Activated CD4-positive, CD25-positive, alpha-beta regulatory T cell treated with anti-CD3 and anti-CD28 coated beads, Interleukin-2, amount 50 U/mL, for 72 hours (primary cell): ENCODE measurements around the gene SGPL1.
"Not testable (repeated sequence)": the region's sequence is repeated elsewhere in the genome, so short reads cannot be mapped to it uniquely, and the experiment has no call there.

Experiments
- DNase-seq: peaks from one replicate; pipeline ENCODE4 v3.0.0; 2021

Gene SGPL1

DNA sequence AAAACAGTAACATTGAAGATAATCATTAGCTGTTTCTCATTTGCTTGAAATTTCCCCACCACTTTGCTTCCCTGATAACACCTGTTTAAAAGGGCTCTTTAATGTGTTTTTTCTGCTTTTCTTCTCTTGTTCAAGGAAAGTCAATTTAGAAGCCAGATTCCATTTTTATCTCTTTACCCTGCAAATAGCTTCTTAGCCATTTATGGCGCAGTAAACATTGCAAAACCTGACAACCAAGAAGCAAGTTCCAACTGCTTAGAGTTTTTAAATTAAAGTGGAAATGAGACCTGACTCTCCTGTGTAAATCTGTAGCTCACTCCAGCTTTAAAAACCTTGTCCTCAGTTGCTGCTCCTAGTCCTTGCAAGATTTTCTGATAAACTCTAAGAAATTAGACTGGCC, 30.1 kb downstream of the SGPL1 start:
- DNase-seq, result no peak

DNA sequence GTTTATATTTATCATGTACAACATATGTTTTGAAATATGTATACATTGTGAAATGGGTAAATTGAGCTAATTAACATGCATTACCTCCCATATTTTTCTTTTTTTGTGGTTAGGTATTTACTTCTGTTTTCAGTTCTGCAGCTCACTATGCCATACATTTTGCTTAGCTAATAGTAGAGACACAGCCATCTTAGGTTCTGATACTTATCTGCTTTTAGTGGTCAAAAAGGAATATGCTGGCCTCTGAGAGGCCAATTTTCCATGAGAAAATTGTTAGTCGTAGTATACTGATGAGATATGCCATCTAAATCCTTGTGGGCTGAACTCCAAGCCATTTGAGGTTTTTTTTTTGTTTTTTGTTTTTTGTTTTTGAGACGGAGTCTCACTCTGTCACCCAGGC, 31.0 kb downstream of the SGPL1 start:
- no peak for DNase-seq

DNA sequence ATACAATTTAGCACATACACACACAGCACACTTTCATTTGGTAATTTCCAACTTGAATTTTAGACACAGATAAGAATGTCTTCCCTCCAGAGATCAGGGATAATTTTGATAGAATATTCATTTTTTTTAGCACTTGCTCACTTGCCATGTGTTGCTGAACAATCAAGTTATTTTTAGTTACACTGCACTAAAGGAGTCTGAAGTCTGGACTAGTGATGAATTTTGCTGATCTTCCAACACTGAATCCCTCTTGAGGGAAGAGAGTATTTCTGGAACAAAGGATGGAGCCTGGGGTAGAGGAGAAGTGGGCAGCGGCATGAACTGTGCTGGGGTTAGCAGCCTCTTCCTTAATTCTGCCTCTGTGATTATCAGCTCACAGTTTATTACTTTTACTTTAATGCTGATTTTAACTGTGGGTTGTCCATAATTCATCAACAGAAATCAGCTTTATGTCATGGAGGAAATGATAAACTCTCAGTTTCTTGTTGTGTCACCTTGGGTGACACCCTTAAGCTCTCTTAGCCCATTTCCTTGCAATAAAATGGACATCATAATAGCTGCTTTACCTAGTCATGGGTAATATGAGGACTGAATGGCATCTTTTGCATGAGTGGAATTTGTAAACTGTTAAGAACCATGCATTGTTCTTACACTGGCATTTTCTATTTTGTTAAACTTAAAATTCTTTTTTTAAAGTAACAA, 32.1 kb downstream of the SGPL1 start:
- DNase-seq, result no peak

DNA sequence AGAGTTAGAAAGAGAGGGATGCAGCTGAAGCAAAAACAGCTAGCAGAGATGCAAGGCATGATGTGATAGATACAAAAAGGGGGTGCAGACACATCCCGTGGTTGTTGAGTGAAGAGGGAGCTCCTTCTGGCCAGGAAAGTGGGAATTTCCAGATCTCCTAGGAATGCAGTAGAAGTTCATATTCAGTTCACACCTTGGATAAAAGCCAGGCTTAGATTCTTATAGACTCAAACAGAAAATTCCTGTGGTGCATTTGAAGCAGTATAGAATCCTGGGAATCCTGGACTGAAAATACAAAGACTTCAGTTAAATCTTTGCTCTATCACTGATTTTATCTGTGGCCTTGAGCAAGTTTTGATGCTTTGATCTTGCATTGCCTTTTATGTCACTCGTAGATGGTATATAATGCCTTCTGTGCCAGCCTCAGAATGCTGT, 33.9 kb downstream of the SGPL1 start:
- DNase-seq, result no peak

DNA sequence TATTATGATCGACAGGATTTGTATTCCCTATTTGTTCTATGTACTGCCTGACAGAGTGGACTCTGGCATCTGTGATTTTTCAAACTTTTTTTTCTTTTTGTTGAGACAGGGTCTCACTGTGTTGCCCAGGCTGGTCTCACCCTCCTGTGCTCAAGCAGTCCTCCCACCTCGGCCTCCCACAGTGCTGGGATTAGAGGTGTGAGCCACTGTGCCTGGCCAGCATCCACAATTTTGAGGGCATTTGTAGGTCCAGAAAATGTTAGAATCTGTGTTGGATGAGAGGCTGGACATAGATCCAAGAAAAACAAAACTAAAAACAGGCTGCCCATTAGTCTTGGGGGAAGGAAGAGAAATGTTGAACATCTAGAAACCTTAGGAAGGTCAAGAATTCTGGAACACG, 34.3 kb downstream of the SGPL1 start:
- DNase-seq, result no peak

DNA sequence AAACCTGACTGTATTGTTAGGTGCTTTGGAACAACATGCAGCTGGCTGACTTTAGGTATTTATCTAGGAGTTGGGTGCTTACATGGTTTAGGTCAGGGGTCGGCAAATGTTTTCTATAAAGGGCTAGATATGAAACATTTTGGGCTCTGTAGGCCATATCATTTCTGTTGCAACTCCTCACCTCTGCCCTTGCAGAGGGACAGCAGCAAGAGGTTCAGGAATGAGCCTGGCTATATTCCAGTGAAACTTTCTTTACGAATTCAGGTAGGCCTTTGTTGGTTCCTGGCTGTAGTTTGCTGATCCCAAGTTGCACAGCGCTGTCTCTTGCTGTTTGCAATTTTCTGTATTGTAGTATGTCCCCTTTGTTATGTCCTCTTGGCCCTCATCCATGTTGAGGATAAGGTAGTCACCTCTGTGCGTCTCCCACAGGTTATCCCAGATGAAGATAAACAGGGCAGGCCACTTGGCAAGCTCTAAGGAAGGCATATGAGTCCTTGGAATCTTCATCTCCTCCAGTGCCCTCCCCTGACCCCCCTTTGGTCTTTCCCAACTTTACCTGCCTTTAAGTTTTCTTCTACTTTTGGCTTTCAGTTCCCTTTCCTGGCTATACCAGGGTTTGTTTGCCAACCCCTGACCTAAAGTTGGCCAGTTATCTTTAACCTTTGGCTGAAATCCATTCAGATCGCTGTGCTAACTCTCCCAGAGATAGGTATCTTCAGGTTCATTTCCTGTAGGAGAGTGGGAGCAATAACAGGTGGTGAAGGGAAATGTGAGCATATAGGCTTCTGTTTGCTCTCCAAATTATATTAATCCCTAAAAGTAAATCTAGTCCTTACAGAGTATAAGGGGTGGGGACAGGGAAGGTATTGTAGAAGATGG, 36.1 kb downstream of the SGPL1 start:
- no peak for DNase-seq

DNA sequence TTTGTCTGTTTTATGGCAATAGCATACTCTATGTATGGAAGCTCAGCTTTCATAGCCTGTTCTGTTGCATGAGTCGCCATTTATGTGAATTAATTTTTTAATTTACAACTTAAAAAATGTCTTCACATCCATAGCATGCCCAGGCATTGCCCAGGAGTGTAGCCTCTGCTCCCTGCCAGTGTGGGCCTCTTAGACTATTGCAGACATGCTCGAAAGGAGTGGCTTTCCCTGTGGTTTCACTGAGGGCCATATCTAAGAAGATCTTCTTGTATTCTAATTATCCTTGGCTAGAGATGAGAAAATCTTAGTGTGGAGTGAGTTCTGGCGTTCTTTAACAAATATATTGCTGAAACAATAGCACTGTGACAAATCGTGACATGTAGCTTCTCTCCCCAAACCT, 37.3 kb downstream of the SGPL1 start:
- no peak for DNase-seq

DNA sequence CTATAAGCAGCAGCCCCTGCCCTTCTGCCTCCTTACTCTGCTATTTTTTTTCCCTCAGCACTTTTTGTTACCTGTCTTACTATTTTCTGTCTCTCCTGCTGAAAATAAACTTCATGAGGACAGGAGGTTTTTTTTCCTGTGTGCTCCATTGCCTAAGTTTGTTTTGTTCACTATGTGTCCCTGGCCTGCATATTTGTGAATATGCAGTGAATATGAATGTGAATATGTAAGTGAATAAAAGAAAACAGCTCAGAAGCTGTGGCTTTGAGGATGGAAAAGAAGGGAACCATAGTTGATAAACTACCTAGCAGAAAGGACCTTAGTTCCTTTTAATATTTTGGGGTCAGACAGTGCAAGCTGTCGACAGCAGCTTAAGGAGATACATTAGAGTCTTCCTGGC, 37.7 kb downstream of the SGPL1 start:
- no peak for DNase-seq

DNA sequence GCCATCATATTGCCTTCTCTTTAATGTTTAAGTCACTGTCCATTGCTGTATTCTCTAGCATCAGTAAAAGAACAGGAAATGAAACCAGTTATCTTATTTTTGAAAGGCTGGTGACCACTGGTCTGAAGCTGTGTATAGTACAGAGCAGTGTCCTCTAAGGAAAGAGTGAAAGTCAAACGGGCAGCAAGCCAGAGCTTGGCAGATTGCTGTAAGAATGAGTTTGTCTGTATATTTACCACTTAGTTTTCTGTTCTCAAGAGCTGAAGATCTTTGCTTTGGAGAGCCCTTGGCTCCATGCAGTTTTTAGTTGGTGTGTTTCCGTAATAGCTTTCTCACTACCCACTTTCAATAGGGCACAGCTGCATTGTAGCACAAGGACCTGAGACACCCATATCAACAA, 40.7 kb downstream of the SGPL1 start:
- no peak for DNase-seq

DNA sequence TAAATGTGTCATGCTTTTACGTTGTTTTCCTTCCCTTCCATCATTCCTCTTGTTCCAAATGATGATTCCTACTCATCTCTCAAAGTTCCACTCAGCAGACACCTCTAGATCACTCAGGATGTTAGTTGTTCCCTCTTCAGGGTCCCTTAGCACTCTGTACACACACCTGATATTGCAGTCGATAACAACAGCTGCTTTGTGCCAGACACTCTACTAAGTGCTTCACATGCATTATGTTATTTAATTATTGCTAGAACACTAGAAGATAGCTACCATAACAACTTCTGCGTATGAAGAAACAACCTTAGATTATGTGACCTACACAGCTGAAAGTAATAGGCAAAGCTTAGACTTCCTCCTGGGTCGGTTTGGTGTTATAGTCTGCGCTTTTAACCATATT, 43.0 kb downstream of the SGPL1 start:
- DNase-seq, result no peak

DNA sequence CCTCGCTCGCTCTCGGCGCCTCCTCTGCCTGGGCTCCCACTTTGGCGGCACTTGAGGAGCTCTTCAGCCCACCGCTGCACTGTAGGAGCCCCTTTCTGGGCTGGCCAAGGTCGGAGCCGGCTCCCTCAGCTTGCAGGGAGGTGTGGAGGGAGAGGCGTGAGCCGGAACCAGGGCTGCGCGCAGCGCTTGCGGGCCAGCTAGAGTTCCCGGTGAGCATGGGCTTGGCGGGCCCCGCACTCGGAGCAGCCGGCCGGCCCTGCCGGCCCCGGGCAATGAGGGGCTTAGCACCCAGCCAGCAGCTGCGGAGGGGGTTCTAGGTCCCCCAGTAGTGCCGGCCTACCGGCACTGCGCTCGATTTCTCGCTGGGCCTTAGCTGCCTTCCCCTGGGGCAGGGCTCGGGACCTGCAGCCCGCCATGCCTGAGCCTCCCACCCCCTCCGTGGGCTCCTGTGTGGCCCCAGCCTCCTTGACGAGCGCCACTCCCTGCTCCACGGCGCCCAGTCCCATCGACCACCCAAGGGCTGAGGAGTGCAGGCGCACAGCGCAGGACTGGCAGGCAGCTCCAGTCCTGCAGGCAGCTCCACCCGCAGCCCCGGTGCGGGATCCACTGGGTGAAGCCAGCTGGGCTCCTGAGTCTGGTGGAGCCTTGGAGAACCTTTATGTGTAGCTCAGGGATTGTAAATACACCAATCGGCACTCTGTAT, 45.9 kb downstream of the SGPL1 start:
- DNase-seq, result not testable (repeated sequence)

DNA sequence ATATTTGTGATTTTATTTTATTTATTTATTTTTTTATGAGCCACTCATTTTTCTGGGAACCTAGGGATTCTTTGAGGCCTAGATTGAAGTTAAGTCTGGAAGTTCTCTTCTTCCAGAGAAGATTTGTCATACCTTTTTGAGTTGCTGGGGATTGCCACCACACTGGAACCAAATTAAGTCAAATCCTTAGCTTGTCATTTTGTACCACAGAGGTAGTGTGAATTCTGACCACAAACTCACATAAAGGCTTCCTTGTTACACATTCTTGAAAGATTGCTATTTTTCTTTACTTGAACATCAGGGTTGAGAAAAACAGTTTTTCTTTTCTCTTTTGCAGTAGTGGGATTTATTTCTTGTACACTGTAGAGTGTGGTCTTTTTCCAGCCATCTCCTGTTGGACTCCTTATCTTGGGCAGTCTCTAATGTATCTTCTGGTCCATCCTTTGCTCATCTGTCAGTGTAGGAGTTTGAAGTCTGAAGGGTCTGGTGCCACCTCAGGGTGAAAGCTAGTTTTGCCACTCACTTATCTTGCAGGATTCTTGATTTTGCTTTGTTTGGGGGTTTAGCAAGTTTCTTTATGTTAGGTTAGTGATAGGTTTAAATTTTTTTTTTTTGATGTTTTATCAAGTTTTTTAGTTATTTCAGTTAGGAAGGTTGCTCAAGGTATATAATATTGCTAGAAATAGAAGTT, 47.9 kb downstream of the SGPL1 start:
- DNase-seq, result no peak

DNA sequence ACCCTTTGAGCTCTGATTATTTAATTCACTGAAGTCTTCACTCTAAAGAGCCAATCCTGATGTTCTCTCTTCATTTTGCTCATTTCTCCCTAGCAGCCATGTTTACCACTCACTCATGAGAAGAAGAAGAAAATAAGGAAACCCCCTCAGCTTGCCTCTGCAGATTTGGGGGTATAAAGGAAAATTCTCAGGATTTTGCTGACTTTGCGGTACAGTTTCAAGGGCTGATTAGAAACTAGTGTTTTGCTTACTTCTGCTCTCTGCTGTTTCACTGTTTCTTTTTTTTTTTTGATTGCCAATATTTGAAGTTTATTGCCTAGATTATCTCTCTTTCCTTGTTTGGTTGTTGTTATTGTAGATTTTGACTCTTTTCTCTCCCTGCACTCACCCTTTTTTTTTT, 49.2 kb downstream of the SGPL1 start:
- no peak for DNase-seq

DNA sequence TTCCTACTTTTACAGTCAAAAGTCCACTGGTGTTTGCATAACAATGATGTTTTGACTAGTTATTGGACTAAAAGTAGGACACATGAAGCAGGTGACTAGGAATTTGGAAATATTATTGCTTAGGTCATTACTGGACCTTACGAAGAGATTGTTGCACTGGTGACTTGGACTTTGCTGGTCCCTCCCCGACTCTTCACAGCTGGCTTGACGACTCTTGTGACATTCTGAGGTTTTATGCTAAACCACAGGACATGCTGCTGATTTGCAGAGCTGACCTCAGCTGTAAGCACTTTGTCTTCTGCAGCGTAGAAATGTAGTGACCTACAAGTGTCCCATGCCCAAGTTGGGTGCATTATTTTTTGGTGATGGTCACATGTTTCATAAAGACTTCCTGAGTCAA, 50.7 kb downstream of the SGPL1 start:
- DNase-seq, result no peak

DNA sequence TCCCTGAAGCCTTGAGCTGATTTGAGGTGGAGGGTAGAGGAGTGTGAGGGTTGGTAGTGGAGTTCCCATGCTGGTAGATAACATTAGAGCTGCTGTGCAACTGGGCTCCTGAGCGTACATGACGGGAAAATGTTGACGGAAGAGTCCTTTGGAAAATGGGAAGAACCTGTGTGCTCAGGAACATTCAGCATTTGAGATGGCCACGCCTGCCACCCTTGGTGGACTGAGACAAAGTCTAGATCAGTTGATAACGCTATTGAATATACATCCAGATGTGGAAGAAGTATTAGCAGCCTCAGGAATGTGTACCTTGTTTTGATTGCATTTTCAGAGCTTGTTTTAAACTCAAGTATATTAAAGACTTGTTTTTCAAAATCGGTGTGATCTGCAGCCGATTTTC, 56.5 kb downstream of the SGPL1 start:
- no peak for DNase-seq

DNA sequence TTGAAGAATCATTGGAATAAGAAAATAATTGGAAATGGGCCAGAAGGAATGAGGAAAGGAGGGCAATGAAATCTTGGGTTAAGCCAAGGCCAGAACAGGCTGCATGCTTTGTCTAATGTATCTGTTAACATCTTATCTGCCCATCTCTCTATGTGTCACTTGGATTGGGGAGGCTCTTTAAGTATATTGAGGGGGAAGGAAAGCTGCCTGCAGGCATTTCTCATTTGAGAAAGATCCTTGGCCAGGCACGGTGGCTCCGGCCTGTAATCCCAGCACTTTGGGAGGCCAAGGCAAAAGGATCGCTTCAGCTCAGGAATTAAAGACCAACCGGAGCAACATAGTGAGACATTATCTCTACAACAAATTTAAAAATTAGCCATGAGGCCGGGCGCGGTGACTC, 58.3 kb downstream of the SGPL1 start:
- no peak for DNase-seq

DNA sequence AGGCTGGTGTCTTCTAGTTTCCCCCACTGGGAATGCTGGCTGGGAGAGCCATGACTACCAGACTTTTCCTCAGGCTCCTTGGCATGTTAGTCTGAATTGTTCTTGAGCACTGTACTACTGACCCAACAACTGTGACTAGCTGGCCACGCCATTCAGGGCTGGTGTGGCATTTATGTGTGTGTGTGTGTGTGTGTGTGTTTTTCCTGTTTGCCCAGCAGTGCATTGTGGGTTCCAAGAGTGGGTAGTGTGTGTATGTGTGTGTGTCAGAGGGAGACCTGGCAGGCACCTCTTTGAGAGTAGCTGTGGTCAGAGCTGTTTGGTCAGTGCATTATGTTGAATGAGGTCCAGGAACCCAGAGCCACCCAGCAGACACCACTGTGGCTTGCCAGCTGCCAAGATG, 63.5 kb downstream of the SGPL1 start:
- no peak for DNase-seq

DNA sequence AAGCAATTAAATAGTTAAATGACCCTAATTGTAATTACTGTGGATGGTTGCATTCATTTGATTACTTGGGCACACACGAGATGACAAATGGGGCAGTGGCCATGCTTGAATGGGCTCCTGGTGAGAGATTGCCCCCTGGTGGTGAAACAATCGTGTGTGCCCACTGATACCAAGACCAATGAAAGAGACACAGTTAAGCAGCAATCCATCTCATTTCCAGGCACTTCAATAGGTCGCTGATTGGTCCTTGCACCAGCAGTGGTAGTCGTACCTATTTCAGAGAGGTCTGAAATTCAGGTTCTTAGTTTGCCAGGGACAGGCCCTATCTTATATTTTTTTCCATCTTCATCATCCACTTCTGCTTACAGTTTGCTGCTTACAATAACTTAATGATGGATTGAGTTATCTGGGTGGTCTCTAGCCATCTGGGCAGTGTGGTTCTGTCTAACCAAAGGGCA, 64.4 kb downstream of the SGPL1 start:
- peak; percentile 66 for DNase-seq

DNA sequence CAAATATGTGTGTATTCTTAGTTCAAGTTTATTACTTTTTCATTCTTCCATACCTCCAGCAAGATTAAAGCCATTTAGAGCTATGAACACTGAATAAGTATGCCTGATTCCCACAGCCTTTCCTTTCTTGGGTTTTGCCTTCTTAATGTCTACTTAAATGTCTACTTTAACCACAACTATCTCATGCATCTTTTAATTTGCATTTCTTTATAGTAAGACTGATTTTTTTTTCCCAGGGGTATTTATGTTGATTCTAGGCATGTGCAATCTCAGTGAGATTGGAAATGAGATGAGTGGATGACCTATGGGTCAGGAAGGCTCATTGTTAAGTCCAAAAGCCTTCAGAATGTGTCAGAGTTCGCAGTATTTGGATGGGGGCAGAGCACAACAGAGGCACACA, 69.0 kb downstream of the SGPL1 start:
- DNase-seq, result no peak

DNA sequence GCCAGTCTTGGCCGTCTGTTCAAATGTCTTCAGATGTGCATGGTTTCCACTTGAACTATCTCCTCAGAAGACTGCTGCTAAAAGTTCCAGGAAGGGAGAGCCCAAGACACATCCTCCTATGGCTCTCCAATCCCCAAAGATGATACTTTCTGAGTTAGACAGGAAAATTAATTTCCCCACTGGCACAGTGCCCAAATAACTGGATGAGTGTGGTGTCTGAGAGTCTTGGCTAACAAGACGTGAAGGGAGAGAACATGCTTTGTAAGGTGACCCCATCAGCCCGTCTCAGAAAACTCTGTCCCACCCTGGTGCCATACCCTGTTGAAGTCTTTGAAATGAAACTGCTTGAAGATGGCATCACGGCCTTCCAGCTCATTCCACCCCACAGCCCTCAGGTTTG, 69.7 kb downstream of the SGPL1 start:
- no peak for DNase-seq

DNA sequence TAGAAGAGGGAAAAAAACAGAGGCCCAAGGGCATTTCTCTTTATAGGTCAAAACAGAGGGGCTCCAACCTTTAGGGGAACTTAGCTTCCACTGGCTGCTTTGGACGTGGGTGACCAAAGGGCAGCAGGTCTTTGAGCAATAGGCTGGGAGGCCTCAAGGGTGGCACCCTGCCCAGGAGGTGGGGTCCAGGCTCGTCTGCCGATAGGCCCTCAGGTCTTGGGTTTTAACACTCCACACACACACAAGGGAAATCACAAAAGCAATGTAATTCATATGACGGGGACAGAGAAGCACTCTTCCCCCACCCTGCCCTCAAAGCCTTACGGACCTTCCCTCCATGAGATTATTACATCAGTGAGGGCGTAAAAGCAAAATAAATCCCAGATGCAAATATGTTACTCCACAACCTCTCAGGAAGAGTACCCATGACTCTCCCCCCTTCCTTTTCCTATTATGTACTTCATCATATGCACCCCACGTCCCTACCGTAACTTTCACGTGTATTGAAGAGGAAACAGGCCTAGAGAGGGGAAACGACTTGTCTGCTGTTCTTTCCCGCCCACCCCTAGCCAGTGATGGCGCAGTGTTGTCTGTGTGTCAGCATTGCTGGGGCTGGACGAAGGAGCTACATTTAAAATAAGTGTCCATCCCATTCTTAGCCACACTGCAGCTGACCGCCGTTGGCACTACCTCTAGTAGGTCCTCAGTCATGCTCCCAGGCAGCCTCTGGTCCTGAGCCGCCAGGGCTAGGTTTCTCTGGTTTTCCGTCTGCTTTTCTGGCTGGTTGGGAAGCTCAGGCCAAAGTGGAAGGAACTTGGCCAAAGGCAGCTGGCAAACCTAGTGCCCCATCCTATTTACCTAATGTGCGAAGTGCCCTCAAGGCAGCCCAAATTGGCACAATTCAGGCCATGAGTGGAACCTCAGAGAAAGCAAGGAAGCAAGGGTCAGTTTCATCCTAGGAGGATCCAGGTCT, 70.5 kb downstream of the SGPL1 start:
- DNase-seq, result no peak
